ENCODE results near the gene ZNF507. TPM values are rescaled to one million over a fixed set of nuclear protein-coding genes. Genes with fewer than 3 reads are reported as not detected.

The ZNF507 gene
- total RNA-seq, 1 donor from 2014 or later, result 27.5 TPM

- no peaks in the 10 kb centered on the region for H3K9me3 ChIP-seq
- H3K4me1 ChIP-seq, result no peaks in the 10 kb centered on the region
- TF ChIP-seq POLR2AphosphoS5 (IDR thresholded peaks at IDR 0.05; ENCODE audit: insufficient read depth in 1 of 2, low read depth in 1 of 2) (no peak), POLR2A (IDR thresholded peaks at IDR 0.05) (no peak)
- peak in 1 of 2 donors; percentile 54 for DNase-seq (ENCODE audit: extremely low spot score in 2 of 2)
- intact Hi-C loops (cut with DNase I), result no loop called here
- H3K4me3 ChIP-seq, result no peak overlapping the region
- no peak overlapping the region for H3K27ac ChIP-seq
- H3K27me3 ChIP-seq, result no peaks in the 10 kb centered on the region
- no peaks in the 10 kb centered on the region for H3K36me3 ChIP-seq
Observed at GRCh38 chr19:32316034-32316433, 29.4 kb upstream of the ZNF507 start.

DNA sequence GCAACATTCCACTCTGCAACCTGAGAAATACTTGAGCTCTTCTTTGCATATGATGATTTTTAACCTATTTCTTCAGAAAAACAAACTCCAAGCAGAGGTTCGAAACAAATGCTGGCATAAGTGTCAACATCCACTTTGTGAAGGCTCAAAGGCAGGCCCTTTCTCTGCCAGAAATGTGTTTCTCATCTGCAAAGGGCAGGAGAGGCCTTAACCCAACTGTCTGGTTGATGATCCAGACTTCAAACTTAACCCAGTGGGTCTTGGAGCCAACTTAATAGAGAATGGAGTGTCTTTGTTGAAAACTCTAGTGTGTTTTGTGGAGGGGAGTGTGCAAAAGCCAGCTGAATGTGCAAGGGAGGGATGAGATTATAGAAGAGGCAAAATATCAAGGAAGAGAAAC, 28.3 kb upstream of the ZNF507 start:
- Histone ChIP-seq H3K27me3 (no peaks in the 10 kb centered on the region), H3K9me3 (no peaks in the 10 kb centered on the region), H3K4me1 (no peaks in the 10 kb centered on the region), H3K4me3 (no peak overlapping the region), H3K36me3 (no peaks in the 10 kb centered on the region), H3K27ac (no peak overlapping the region)
- intact Hi-C loops (cut with DNase I), result no loop called here
- no peak for TF ChIP-seq POLR2AphosphoS5 (IDR thresholded peaks at IDR 0.05; ENCODE audit: insufficient read depth in 1 of 2, low read depth in 1 of 2)
- no peak for TF ChIP-seq CTCF (IDR thresholded peaks at IDR 0.05)
- TF ChIP-seq POLR2A (IDR thresholded peaks at IDR 0.05), result no peak
- peak in 1 of 2 donors; percentile 32 for DNase-seq (ENCODE audit: extremely low spot score in 2 of 2)

GRCh38 chr19:32318884-32319520, 26.4 kb upstream of the ZNF507 start:
- Histone ChIP-seq H3K27ac (no peak overlapping the region), H3K27me3 (no peaks in the 10 kb centered on the region), H3K4me3 (no peak overlapping the region), H3K9me3 (no peaks in the 10 kb centered on the region), H3K4me1 (no peaks in the 10 kb centered on the region), H3K36me3 (no peaks in the 10 kb centered on the region)
- peak in 1 of 2 donors; percentile 62 for DNase-seq (ENCODE audit: extremely low spot score in 2 of 2)
- intact Hi-C loops (cut with DNase I), result no loop called here
- TF ChIP-seq POLR2AphosphoS5 (IDR thresholded peaks at IDR 0.05; ENCODE audit: insufficient read depth in 1 of 2, low read depth in 1 of 2) (no peak), POLR2A (IDR thresholded peaks at IDR 0.05) (no peak), CTCF (IDR thresholded peaks at IDR 0.05) (no peak)

DNA sequence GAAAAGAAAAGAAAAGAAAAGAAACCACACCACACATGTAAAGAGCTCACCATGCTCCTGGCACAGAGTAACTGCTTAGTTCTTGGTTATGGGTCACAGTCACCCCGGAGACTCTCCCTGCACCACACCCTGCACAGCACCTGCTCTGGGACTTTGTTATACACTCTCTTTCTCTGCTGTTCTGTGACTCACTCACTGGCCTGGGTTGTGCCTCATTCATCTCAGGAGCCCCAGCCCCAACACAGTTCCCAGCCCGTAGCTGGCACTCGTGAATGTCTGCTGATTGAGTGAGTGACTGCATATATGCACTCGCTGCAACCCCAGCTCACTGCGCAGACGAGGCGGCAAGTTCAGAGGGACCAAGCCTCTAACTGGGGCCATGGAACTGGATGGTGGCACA, 22.9 kb upstream of the ZNF507 start:
- intact Hi-C loops (cut with DNase I), result no loop called here
- Histone ChIP-seq H3K4me3 (no peak overlapping the region), H3K36me3 (no peaks in the 10 kb centered on the region), H3K27ac (no peak overlapping the region), H3K9me3 (no peaks in the 10 kb centered on the region), H3K27me3 (no peaks in the 10 kb centered on the region), H3K4me1 (no peaks in the 10 kb centered on the region)
- no peak for DNase-seq (ENCODE audit: extremely low spot score in 2 of 2)
- no peak for TF ChIP-seq POLR2AphosphoS5 (IDR thresholded peaks at IDR 0.05; ENCODE audit: insufficient read depth in 1 of 2, low read depth in 1 of 2)

GRCh38 chr19:32324631-32325285, 20.7 kb upstream of the ZNF507 start:
- Histone ChIP-seq H3K36me3 (no peaks in the 10 kb centered on the region), H3K9me3 (no peaks in the 10 kb centered on the region), H3K4me1 (no peaks in the 10 kb centered on the region), H3K4me3 (no peak overlapping the region), H3K27me3 (no peaks in the 10 kb centered on the region), H3K27ac (no peak overlapping the region)
- intact Hi-C loops (cut with DNase I), result no loop called here
- DNase-seq (ENCODE audit: extremely low spot score in 2 of 2), result peak in 1 of 2 donors; percentile 20
- no peak for TF ChIP-seq POLR2A (IDR thresholded peaks at IDR 0.05)
- no peak for TF ChIP-seq CTCF (IDR thresholded peaks at IDR 0.05)
- TF ChIP-seq POLR2AphosphoS5 (IDR thresholded peaks at IDR 0.05; ENCODE audit: insufficient read depth in 1 of 2, low read depth in 1 of 2), result no peak
